ENCODE data around the gene SLCO3A1.

DNA sequence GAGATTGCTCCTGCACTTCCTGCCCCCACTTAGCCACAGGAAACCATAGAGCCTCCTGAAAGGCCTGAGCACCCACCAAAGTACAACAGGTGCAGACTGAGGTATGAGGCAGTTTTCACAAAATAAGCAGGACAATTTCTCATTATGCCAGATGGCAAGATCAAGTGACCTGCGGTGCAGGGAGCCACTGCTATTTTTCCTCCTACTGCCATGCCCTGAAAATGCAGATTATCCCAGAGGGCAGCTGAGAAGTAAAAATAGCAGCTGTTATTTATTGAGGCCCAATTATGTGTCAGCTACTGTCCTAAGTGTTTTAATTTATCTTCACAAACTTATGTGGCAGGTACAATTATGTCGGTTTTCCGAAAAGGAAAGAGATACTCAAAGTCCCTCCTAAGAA lies 330.6 kb downstream of the SLCO3A1 start:
- TF ChIP-seq CTCF (IDR thresholded peaks at IDR 0.05; ENCODE audit: low read depth, low read length) = no peak
- TF ChIP-seq EZH2phosphoT487 (IDR thresholded peaks at IDR 0.05; ENCODE audit: low read depth) = no peak
